SU-DHL-6 (cell line): ENCODE results near the gene NCMAP.

Experiments
- H2AFZ ChIP-seq: fragments of 200-600 bp; sonication (generic); 2 replicates; pipeline ENCODE4 v1.6.1; 2014; ENCODE audit warnings: low read depth, mild to moderate bottlenecking, moderate library complexity, mixed read lengths, antibody characterized with exemption, low read length; ENCODE audit not compliant: severe bottlenecking
- H3F3A ChIP-seq: fragments of 200-600 bp; shearing (Covaris generic); 2 replicates; pipeline ENCODE4 v1.6.0; 2016; ENCODE audit warnings: antibody characterized with exemption, mild to moderate bottlenecking; ENCODE audit not compliant: insufficient read depth
- H3K27ac ChIP-seq: fragments of 200-600 bp; sonication (generic); 2 replicates; pipeline ENCODE4 v1.5.1; 2016; ENCODE audit warnings: low read depth, mild to moderate bottlenecking, low read length, moderate library complexity, mixed read lengths
- H3K27me3 ChIP-seq: fragments of 200-600 bp; sonication (generic), shearing (Covaris generic); 2 replicates; pipeline ENCODE4 v1.6.0; 2014; ENCODE audit warnings: mild to moderate bottlenecking, low read length
- H3K36me3 ChIP-seq: fragments of 200-600 bp; sonication (generic); 2 replicates; pipeline ENCODE4 v1.6.1; 2014; ENCODE audit warnings: mild to moderate bottlenecking, low read length, mixed read lengths
- H3K4me2 ChIP-seq: fragments of 300-600, 200-600 bp; shearing (Covaris generic), sonication (generic); 2 replicates; pipeline ENCODE4 v1.6.0; 2014; ENCODE audit warnings: low read length, low read depth, mild to moderate bottlenecking; ENCODE audit not compliant: poor library complexity, severe bottlenecking
- H3K4me3 ChIP-seq: fragments of 200-600 bp; sonication (generic); 2 replicates; pipeline ENCODE4 v1.5.1; 2014; ENCODE audit warnings: antibody characterized with exemption, low read length, mild to moderate bottlenecking, mixed read lengths; ENCODE audit not compliant: insufficient read depth, poor library complexity, severe bottlenecking
- H3K79me2 ChIP-seq: fragments of 200-600 bp; sonication (generic); 2 replicates; pipeline ENCODE4 v1.6.1; 2014; ENCODE audit warnings: mild to moderate bottlenecking, low read length, moderate library complexity; ENCODE audit not compliant: insufficient read depth
- H3K9ac ChIP-seq: fragments of 200-600 bp; sonication (generic); 2 replicates; pipeline ENCODE4 v1.7.0; 2014; ENCODE audit warnings: mild to moderate bottlenecking, low read length
- H3K9me2 ChIP-seq: fragments of 200-600 bp; sonication (generic); replicated peaks from 2 replicates; pipeline ENCODE4 v1.6.1; 2014; ENCODE audit warnings: low read length; ENCODE audit not compliant: insufficient read depth
- H3K9me3 ChIP-seq: fragments of 200-600 bp; sonication (generic); 2 replicates; pipeline ENCODE4 v1.6.1; 2014; ENCODE audit warnings: low read length, mixed read lengths; ENCODE audit not compliant: insufficient read depth
- H4K20me1 ChIP-seq: fragments of 200-600 bp; sonication (generic); 2 replicates; pipeline ENCODE4 v1.6.1; 2014; ENCODE audit warnings: low read depth, mild to moderate bottlenecking, antibody characterized with exemption, low read length, moderate library complexity, mixed read lengths
- CTCF ChIP-seq: fragments of 200-600 bp; sonication (generic); IDR thresholded peaks from one replicate; pipeline ENCODE4 v1.5.1; 2017; ENCODE audit warnings: antibody characterized with exemption, mild to moderate bottlenecking, low read length, moderate library complexity; ENCODE audit not compliant: insufficient read depth, poor library complexity, severe bottlenecking
- EZH2phosphoT487 ChIP-seq: fragments of 200-600 bp; sonication (generic), shearing (Covaris generic); conservative IDR thresholded peaks from 2 replicates; pipeline ENCODE4 v1.6.1; 2018; ENCODE audit warnings: mild to moderate bottlenecking, antibody characterized with exemption, low read length, moderate library complexity, mixed read lengths

The NCMAP gene

DNA sequence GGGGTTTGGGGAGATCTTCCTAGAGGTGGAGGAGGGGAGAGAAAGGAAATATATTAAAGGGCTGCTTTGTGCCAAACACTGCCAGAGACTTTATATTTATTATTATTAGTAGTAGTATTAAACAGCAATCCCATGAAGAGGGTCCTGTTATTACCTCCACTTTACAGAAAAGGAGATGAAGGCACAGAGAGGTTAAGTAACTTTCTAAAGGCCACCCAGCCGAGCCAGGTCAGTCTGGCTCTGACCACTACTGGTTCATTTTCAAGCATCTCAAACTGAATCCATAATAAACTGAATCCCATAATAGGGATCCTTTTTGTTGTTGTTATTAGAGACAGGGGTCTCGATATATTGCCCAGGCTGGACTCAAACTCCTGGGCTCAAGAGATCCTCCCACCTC, 12.6 kb downstream of the NCMAP start:
- Histone ChIP-seq H3K9me3 (no peaks in the 10 kb centered on the region), H3K4me2 (no peak overlapping the region), H3K36me3 (no peaks in the 10 kb centered on the region), H3K9me2 (no peaks in the 10 kb centered on the region), H3K27me3 (no peaks in the 10 kb centered on the region), H3F3A (no peaks in the 10 kb centered on the region), H3K4me3 (no peak overlapping the region), H3K79me2 (no peaks in the 10 kb centered on the region), H4K20me1 (no peaks in the 10 kb centered on the region), H3K27ac (no peak overlapping the region), H3K9ac (no peak overlapping the region), H2AFZ (no peak overlapping the region)
- TF ChIP-seq CTCF (no peak), EZH2phosphoT487 (no peak)

- Histone ChIP-seq H3K4me3 (no peak overlapping the region), H3K27me3 (no peaks in the 10 kb centered on the region), H3K27ac (no peak overlapping the region), H3K9me2 (no peaks in the 10 kb centered on the region), H3K9me3 (no peaks in the 10 kb centered on the region), H3F3A (no peaks in the 10 kb centered on the region), H3K4me2 (no peak overlapping the region), H3K79me2 (no peaks in the 10 kb centered on the region), H3K36me3 (no peaks in the 10 kb centered on the region), H2AFZ (no peak overlapping the region), H3K9ac (no peak overlapping the region), H4K20me1 (no peaks in the 10 kb centered on the region)
- TF ChIP-seq EZH2phosphoT487: no peak
- no peak for TF ChIP-seq CTCF
Measured at GRCh38 chr1:24570265-24571125, 14.6 kb downstream of the NCMAP start.

GRCh38 chr1:24572301-24572700, 16.4 kb downstream of the NCMAP start:
- Histone ChIP-seq H3K27me3 (no peaks in the 10 kb centered on the region), H3K79me2 (no peaks in the 10 kb centered on the region), H2AFZ (no peak overlapping the region), H3K9me2 (no peaks in the 10 kb centered on the region), H3K4me3 (no peak overlapping the region), H3K9me3 (no peaks in the 10 kb centered on the region), H3K36me3 (no peaks in the 10 kb centered on the region), H4K20me1 (no peaks in the 10 kb centered on the region), H3K27ac (no peak overlapping the region), H3K4me2 (no peak overlapping the region), H3K9ac (no peak overlapping the region), H3F3A (no peaks in the 10 kb centered on the region)
- no peak for TF ChIP-seq EZH2phosphoT487
- no peak for TF ChIP-seq CTCF
